Calu3 (cell line): ENCODE results near the gene MPPED2. TPM values are rescaled to one million over a fixed set of nuclear protein-coding genes. Genes with fewer than 3 reads are reported as not detected.

Experiments
- BruUV-seq: library from RNA; stranded (reverse); fragments of 400-500 nt; replicated peaks from 2 replicates; lab custom pipeline; 2021; lab: Mats Ljungman, UMichigan
- CTCF ChIA-PET: fragments of 300-600 bp; sonication (Branson Sonifier 250); formaldehyde crosslinking; loops from one replicate; lab custom pipeline; 2022; ENCODE audit warnings: antibody characterized with exemption; lab: Charles Lee
- DNase-seq: peaks from one replicate; pipeline ENCODE4 v3.0.0; 2022
- H3K27ac Mint-ChIP-seq: one replicate; pipeline ENCODE4 v1.8.0; 2022; ENCODE audit warnings: mixed read lengths; ENCODE audit not compliant: unreplicated experiment
- H3K27me3 Mint-ChIP-seq: one replicate; pipeline ENCODE4 v1.8.0; 2022; ENCODE audit warnings: mixed read lengths; ENCODE audit not compliant: unreplicated experiment
- H3K36me3 Mint-ChIP-seq: one replicate; pipeline ENCODE4 v1.8.0; 2022; ENCODE audit warnings: mild to moderate bottlenecking, moderate library complexity, mixed read lengths; ENCODE audit not compliant: insufficient read depth, unreplicated experiment
- H3K4me1 Mint-ChIP-seq: one replicate; pipeline ENCODE4 v1.8.0; 2022; ENCODE audit warnings: mild to moderate bottlenecking, low read depth, mixed read lengths; ENCODE audit not compliant: unreplicated experiment
- H3K4me3 Mint-ChIP-seq: one replicate; pipeline ENCODE4 v1.8.0; 2022; ENCODE audit warnings: mild to moderate bottlenecking, low read depth, moderate library complexity, mixed read lengths; ENCODE audit not compliant: unreplicated experiment
- H3K9me3 Mint-ChIP-seq: one replicate; pipeline ENCODE4 v1.8.0; 2022; ENCODE audit warnings: low read depth, mixed read lengths; ENCODE audit not compliant: unreplicated experiment
- CTCF ChIP-seq: fragments of 200-600 bp; IDR thresholded peaks from one replicate; pipeline ENCODE4 v1.8.0; 2022; ENCODE audit warnings: antibody characterized with exemption; ENCODE audit not compliant: unreplicated experiment
- intact Hi-C: fragments of 100-400 bp; cut with micrococcal nuclease; formaldehyde crosslinking; loops from one replicate; pipeline ENCODE4 v1.10.0; 2022; ENCODE audit not compliant: unreplicated experiment
- total RNA-seq: library from RNA; stranded (reverse); gene quantifications from 2 replicates; pipeline ENCODE4 v1.2.3, GENCODE V29; 2022

The MPPED2 gene
- total RNA-seq, 1 experiment from 2014 or later, result not detected

- no peak overlapping the region for H3K4me3 Mint-ChIP-seq
- DNase-seq, result no peak
- H3K36me3 Mint-ChIP-seq, result no peaks in the 10 kb centered on the region
- H3K27me3 Mint-ChIP-seq, result peaks cover 13% of the 10 kb centered on the region
- no TSS peak for BruUV-seq
- H3K4me1 Mint-ChIP-seq, result peaks cover 21% of the 10 kb centered on the region
- no peak overlapping the region for H3K27ac Mint-ChIP-seq
- intact Hi-C loops, result no loop called here
- CTCF ChIA-PET, result interaction anchor here (0.6 kb wide), 1 partner anchor 155 kb away, joined by 6 read pairs; no protein-coding TSS in a partner anchor
- peaks cover 3% of the 10 kb centered on the region for H3K9me3 Mint-ChIP-seq
- TF ChIP-seq CTCF, result no peak
Observed at GRCh38 chr11:30487200-30487898, 98.8 kb downstream of the MPPED2 start.

- H3K27ac Mint-ChIP-seq, result no peak overlapping the region
- H3K9me3 Mint-ChIP-seq, result peaks cover 3% of the 10 kb centered on the region
- intact Hi-C loops, result no loop called here
- peaks cover 13% of the 10 kb centered on the region for H3K27me3 Mint-ChIP-seq
- no peak for DNase-seq
- no peak overlapping the region for H3K4me3 Mint-ChIP-seq
- no peak for TF ChIP-seq CTCF
- H3K36me3 Mint-ChIP-seq, result no peaks in the 10 kb centered on the region
- no TSS peak for BruUV-seq
- CTCF ChIA-PET, result interaction anchor here (0.6 kb wide), 1 partner anchor 19 kb away, joined by 3 read pairs; no protein-coding TSS in a partner anchor
- H3K4me1 Mint-ChIP-seq, result peaks cover 21% of the 10 kb centered on the region
Observed at GRCh38 chr11:30485756-30486155, 100.4 kb downstream of the MPPED2 start.

- Mint-ChIP-seq H3K9me3 (peaks cover 3% of the 10 kb centered on the region), H3K27ac (no peak overlapping the region), H3K4me3 (no peak overlapping the region), H3K4me1 (peaks cover 21% of the 10 kb centered on the region), H3K27me3 (peaks cover 13% of the 10 kb centered on the region), H3K36me3 (no peaks in the 10 kb centered on the region)
- no peak for TF ChIP-seq CTCF
- DNase-seq, result no peak
- CTCF ChIA-PET, result no interaction called here
- intact Hi-C loops, result no loop called here
- BruUV-seq, result no TSS peak
Observed at GRCh38 chr11:30485222-30485621, 100.9 kb downstream of the MPPED2 start.

- TF ChIP-seq CTCF, result no peak
- Mint-ChIP-seq H3K27me3 (peaks cover 13% of the 10 kb centered on the region), H3K9me3 (peaks cover 3% of the 10 kb centered on the region), H3K27ac (no peak overlapping the region), H3K36me3 (no peaks in the 10 kb centered on the region), H3K4me3 (no peak overlapping the region), H3K4me1 (peaks cover 8% of the 10 kb centered on the region)
- intact Hi-C loops, result no loop called here
- CTCF ChIA-PET, result no interaction called here
- DNase-seq, result no peak
- BruUV-seq, result no TSS peak
Observed at GRCh38 chr11:30483056-30483455, 103.1 kb downstream of the MPPED2 start.
